ENCODE measurements around the gene RPS6KB2.

GRCh38 chr11:67435727-67436458 is 7.6 kb downstream of the RPS6KB2 start:
- TF ChIP-seq, protein P1, sequence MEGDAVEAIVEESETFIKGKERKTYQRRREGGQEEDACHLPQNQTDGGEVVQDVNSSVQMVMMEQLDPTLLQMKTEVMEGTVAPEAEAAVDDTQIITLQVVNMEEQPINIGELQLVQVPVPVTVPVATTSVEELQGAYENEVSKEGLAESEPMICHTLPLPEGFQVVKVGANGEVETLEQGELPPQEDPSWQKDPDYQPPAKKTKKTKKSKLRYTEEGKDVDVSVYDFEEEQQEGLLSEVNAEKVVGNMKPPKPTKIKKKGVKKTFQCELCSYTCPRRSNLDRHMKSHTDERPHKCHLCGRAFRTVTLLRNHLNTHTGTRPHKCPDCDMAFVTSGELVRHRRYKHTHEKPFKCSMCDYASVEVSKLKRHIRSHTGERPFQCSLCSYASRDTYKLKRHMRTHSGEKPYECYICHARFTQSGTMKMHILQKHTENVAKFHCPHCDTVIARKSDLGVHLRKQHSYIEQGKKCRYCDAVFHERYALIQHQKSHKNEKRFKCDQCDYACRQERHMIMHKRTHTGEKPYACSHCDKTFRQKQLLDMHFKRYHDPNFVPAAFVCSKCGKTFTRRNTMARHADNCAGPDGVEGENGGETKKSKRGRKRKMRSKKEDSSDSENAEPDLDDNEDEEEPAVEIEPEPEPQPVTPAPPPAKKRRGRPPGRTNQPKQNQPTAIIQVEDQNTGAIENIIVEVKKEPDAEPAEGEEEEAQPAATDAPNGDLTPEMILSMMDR (optimal IDR thresholded peaks at IDR 0.05 in 1 of 3, IDR thresholded peaks at IDR 0.05 in 1 of 3, conservative IDR thresholded peaks at IDR 0.05 in 1 of 3; ENCODE audit: extremely low read depth in 1 of 3, insufficient read depth in 2 of 3, low read length in 3 of 3): no peak
- no peak for TF ChIP-seq EZH2 (IDR thresholded peaks at IDR 0.05; ENCODE audit: low read length)

Data from keratinocyte (primary cell).